Naive thymus-derived CD4-positive, alpha-beta T cell (primary cell): ENCODE measurements around the gene CDH6. TPM values are rescaled to one million over a fixed set of nuclear protein-coding genes. Genes with fewer than 3 reads are reported as not detected.

Experiments
- ATAC-seq: fragments of 150-1000 bp; cut with Tn5 transposase; 2 replicates; pipeline ENCODE4 v1.10.0; 2021; ENCODE audit warnings: mild to moderate bottlenecking, moderate library complexity
- CTCF ChIA-PET: fragments of 350-600 bp; sonication (Branson Sonifier 250); formaldehyde crosslinking; loops from one replicate; lab custom pipeline; 2021; ENCODE audit warnings: antibody characterized with exemption; lab: Charles Lee
- POLR2A ChIA-PET: fragments of 350-600 bp; sonication (Branson Sonifier 250); formaldehyde crosslinking; loops from one replicate; lab custom pipeline; 2021; ENCODE audit warnings: antibody characterized with exemption, inconsistent platforms; lab: Charles Lee
- DNase-seq, 9 donors: peaks; one replicate each; pipeline versions ENCODE4 v3.0.0 to v3.0.0-alpha.2; 2020 to 2022; ENCODE audit warnings: mixed read lengths in 1 of 9
- H3K27ac ChIP-seq: one replicate; pipeline ENCODE4 v1.7.0; 2013; ENCODE audit warnings: mild to moderate bottlenecking, low read depth, low read length, moderate library complexity
- H3K27me3 ChIP-seq, 2 donors: one replicate each; pipeline ENCODE4 v1.7.0; 2013; ENCODE audit warnings: low read length in 2 of 2, mild to moderate bottlenecking in 2 of 2, moderate library complexity in 2 of 2; ENCODE audit not compliant: control insufficient read depth in 2 of 2, insufficient read depth in 2 of 2
- H3K36me3 ChIP-seq, 3 experiments: 1 replicate in 2 of 3; 2 replicates in 1 of 3; pipeline ENCODE4 v1.7.0; 2013; ENCODE audit warnings: low read length in 3 of 3, mild to moderate bottlenecking in 3 of 3, moderate library complexity in 1 of 3; ENCODE audit not compliant: insufficient read depth in 3 of 3, control insufficient read depth in 2 of 3
- H3K4me1 ChIP-seq, 2 donors: one replicate each; pipeline ENCODE4 v1.7.0; 2013; ENCODE audit warnings: low read length in 2 of 2, mild to moderate bottlenecking in 2 of 2, moderate library complexity in 1 of 2; ENCODE audit not compliant: control insufficient read depth in 2 of 2, insufficient read depth in 2 of 2
- H3K4me3 ChIP-seq: 2 replicates; pipeline ENCODE4 v1.7.0; 2013; ENCODE audit warnings: mild to moderate bottlenecking, low read length
- H3K9me3 ChIP-seq, 3 experiments: 1 replicate in 2 of 3; 2 replicates in 1 of 3; pipeline ENCODE4 v1.7.0; 2013; ENCODE audit warnings: low read length in 3 of 3; ENCODE audit not compliant: control insufficient read depth in 2 of 3
- H3K27ac Mint-ChIP-seq, 9 donors: one replicate each; pipeline ENCODE4 v1.8.0; 2020 to 2022; ENCODE audit warnings: mixed read lengths in 9 of 9, mild to moderate bottlenecking in 8 of 9, moderate library complexity in 5 of 9, inconsistent platforms in 2 of 9
- H3K27me3 Mint-ChIP-seq, 5 donors: one replicate each; pipeline ENCODE4 v1.8.0; 2021 to 2022; ENCODE audit warnings: mixed read lengths in 5 of 5, mild to moderate bottlenecking in 1 of 5
- H3K36me3 Mint-ChIP-seq, 5 donors: one replicate each; pipeline ENCODE4 v1.8.0; 2020 to 2022; ENCODE audit warnings: mixed read lengths in 5 of 5, mild to moderate bottlenecking in 3 of 5, inconsistent platforms in 1 of 5
- H3K4me1 Mint-ChIP-seq, 7 donors: one replicate each; pipeline ENCODE4 v1.8.0; 2020 to 2022; ENCODE audit warnings: mixed read lengths in 7 of 7, mild to moderate bottlenecking in 3 of 7, inconsistent platforms in 1 of 7
- H3K4me3 Mint-ChIP-seq, 10 donors: one replicate each; pipeline ENCODE4 v1.8.0; 2020 to 2022; ENCODE audit warnings: mild to moderate bottlenecking in 10 of 10, mixed read lengths in 10 of 10, moderate library complexity in 6 of 10, inconsistent platforms in 2 of 10
- H3K9me3 Mint-ChIP-seq, 11 donors: one replicate each; pipeline ENCODE4 v1.8.0; 2020 to 2022; ENCODE audit warnings: mixed read lengths in 11 of 11, mild to moderate bottlenecking in 4 of 11, inconsistent platforms in 1 of 11, moderate library complexity in 1 of 11
- intact Hi-C, 2 donors: fragments of 100-400 bp; cut with micrococcal nuclease; formaldehyde crosslinking; loops; one replicate each; pipeline ENCODE4 v1.15.1; 2023
- polyA plus RNA-seq, 2 donors: library from polyadenylated mRNA; unstranded; fragments of 300-500 nt; fragmentation: Illumina TruSeq; gene quantifications; one replicate each; pipeline ENCODE4 v1.2.3, GENCODE V29; 2021
- total RNA-seq, 6 experiments: library from RNA in 5 of 6; stranded (reverse) in 5 of 6; gene quantifications; 1 replicate in 5 of 6; 2 replicates in 1 of 6; pipeline ENCODE4 v1.2.3 and lab custom pipeline; 2021 to 2026

CDH6 gene
- total and polyA plus RNA-seq, 7 experiments from 2014 or later: not detected

DNA sequence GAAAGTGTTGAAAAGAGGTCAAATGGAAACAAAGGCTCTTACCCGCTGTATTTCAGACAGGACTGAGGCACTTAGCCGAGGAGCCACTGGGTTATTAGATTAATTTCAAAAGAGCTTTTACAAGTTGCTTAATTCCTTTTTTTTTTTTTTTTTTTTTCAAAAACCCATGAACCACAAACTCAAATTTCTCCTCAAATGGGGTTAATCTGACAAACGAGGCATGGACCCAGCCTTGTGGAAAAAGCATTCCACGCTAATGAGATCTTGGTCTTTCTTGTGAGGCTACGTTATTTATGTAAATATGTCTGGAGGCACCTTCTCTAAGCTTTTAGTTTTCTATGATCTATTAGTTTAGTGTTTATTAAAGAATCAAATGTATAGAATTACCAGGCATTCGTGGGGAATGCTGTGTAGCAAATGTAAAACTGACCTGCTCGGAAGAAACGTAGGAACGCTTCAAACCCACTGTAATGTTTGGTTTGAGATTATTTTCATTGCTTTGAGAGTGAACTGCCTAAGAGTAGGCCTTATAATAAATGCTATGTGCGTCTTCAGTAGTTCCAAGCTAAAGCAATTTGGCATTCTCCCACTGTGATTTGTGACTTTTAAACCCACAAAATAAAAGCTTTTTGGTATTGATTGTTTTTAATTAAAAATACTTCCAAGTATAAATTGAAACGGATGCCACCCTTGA, 134.7 kb downstream of the CDH6 start:
- Mint-ChIP-seq H3K27me3 (peaks cover 0 to 14% (median 0%) of the 10 kb centered on the region in 5 donors), H3K4me1 (no peaks in the 10 kb centered on the region), H3K9me3 (no peaks in the 10 kb centered on the region), H3K27ac (no peak overlapping the region), H3K4me3 (no peak overlapping the region), H3K36me3 (no peaks in the 10 kb centered on the region)
- Histone ChIP-seq H3K4me3 (no peak overlapping the region), H3K4me1 (no peaks in the 10 kb centered on the region), H3K27ac (no peak overlapping the region), H3K9me3 (no peaks in the 10 kb centered on the region), H3K36me3 (no peaks in the 10 kb centered on the region), H3K27me3 (no peaks in the 10 kb centered on the region)
- intact Hi-C loops: no loop called here
- CTCF ChIA-PET: no interaction called here
- DNase-seq: no peak
- POLR2A ChIA-PET: no interaction called here
- ATAC-seq: no peak

DNA sequence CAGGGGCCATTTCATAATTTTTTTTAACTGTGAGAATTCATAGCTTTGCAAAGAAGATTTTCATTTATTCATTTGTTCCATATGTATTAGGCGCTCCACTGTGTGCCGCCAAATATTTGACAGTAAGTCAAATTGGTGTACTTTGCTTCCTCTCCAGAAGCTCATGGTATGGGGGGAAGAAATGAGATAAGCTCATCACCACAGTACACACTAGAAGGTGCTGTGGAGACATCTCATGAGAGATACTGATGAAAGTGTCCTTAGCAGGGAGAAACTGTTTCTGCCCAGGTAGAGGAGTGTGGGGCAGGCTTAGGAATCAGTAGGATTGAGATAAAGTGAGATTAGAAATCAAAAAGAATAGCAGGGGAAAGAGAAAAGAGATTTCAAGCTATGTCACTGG, 136.2 kb downstream of the CDH6 start:
- H3K9me3 Mint-ChIP-seq: no peaks in the 10 kb centered on the region
- Histone ChIP-seq H3K4me1 (no peaks in the 10 kb centered on the region), H3K27ac (no peak overlapping the region), H3K9me3 (no peaks in the 10 kb centered on the region), H3K36me3 (no peaks in the 10 kb centered on the region), H3K27me3 (no peaks in the 10 kb centered on the region), H3K4me3 (no peak overlapping the region)
- H3K27me3 Mint-ChIP-seq: peaks cover 0 to 11% (median 0%) of the 10 kb centered on the region in 5 donors
- H3K4me3 Mint-ChIP-seq: no peak overlapping the region
- CTCF ChIA-PET: interaction anchor here (0.7 kb wide), 1 partner anchor 690 kb away, joined by 3 read pairs; no protein-coding TSS in a partner anchor
- no peaks in the 10 kb centered on the region for H3K36me3 Mint-ChIP-seq
- H3K4me1 Mint-ChIP-seq: no peaks in the 10 kb centered on the region
- DNase-seq (no peak), ATAC-seq (no peak)
- no peak overlapping the region for H3K27ac Mint-ChIP-seq
- POLR2A ChIA-PET: interaction anchor here (0.7 kb wide), 1 partner anchor 217 kb away, joined by 4 read pairs; no protein-coding TSS in a partner anchor
- intact Hi-C loops: no loop called here

DNA sequence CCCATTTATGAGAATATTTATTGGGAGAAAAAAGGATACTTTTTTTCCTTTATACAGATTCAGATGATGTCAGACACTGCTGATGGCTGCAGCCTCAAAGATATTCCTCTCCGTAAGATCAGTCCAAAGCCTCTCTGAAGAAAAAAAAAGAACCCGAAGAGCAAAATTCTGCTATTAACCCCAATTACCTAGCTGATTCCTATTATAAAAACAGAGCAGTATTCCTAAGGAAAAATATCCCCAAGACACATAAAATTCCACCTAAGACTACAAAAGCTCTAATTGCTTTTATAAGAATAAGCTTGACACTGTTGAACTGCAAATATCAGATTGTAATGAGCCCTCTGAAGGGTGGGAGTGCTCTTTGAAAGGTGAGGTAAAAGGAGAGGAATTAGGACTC, 138.7 kb downstream of the CDH6 start:
- no peak overlapping the region for H3K27ac ChIP-seq
- peaks cover 0 to 11% (median 0%) of the 10 kb centered on the region in 5 donors for H3K27me3 Mint-ChIP-seq
- no peaks in the 10 kb centered on the region for H3K4me1 Mint-ChIP-seq
- intact Hi-C loops: no loop called here
- H3K27me3 ChIP-seq: no peaks in the 10 kb centered on the region
- H3K4me3 ChIP-seq: no peak overlapping the region
- no peak overlapping the region for H3K27ac Mint-ChIP-seq
- no peak overlapping the region for H3K4me3 Mint-ChIP-seq
- ChIA-PET CTCF (no interaction called here), POLR2A (no interaction called here)
- DNase-seq: no peak
- H3K9me3 Mint-ChIP-seq: no peaks in the 10 kb centered on the region
- no peaks in the 10 kb centered on the region for H3K36me3 Mint-ChIP-seq
- no peaks in the 10 kb centered on the region for H3K36me3 ChIP-seq
- ATAC-seq: no peak
- H3K9me3 ChIP-seq: no peaks in the 10 kb centered on the region
- no peaks in the 10 kb centered on the region for H3K4me1 ChIP-seq

DNA sequence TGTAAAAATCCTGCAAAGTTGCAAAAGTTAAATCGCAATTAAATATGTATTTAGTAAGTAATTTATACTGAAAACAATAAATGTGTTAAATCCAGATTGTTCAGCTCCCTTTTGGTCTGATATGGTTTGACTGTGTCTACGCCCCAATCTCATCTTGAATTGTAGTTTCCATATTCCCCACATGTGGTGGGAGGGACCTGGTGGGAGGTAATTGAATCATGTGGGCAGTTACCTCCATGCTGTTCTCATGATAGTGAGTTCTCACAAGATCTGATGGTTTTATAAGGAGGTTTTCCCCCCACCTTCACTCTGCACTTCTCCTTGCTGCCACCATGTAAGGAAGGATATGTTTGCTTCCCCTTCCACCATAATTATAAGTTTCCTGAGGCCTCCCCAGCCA, 140.0 kb downstream of the CDH6 start:
- Histone ChIP-seq H3K27ac (no peak overlapping the region), H3K36me3 (no peaks in the 10 kb centered on the region), H3K4me3 (no peak overlapping the region), H3K9me3 (no peaks in the 10 kb centered on the region), H3K27me3 (no peaks in the 10 kb centered on the region), H3K4me1 (no peaks in the 10 kb centered on the region)
- H3K4me1 Mint-ChIP-seq: no peaks in the 10 kb centered on the region
- intact Hi-C loops: no loop called here
- DNase-seq (no peak), ATAC-seq (no peak)
- H3K27me3 Mint-ChIP-seq: peaks cover 0 to 16% (median 0%) of the 10 kb centered on the region in 5 donors
- no peak overlapping the region for H3K4me3 Mint-ChIP-seq
- ChIA-PET POLR2A (no interaction called here), CTCF (no interaction called here)
- no peak overlapping the region for H3K27ac Mint-ChIP-seq
- H3K36me3 Mint-ChIP-seq: no peaks in the 10 kb centered on the region
- H3K9me3 Mint-ChIP-seq: no peaks in the 10 kb centered on the region

DNA sequence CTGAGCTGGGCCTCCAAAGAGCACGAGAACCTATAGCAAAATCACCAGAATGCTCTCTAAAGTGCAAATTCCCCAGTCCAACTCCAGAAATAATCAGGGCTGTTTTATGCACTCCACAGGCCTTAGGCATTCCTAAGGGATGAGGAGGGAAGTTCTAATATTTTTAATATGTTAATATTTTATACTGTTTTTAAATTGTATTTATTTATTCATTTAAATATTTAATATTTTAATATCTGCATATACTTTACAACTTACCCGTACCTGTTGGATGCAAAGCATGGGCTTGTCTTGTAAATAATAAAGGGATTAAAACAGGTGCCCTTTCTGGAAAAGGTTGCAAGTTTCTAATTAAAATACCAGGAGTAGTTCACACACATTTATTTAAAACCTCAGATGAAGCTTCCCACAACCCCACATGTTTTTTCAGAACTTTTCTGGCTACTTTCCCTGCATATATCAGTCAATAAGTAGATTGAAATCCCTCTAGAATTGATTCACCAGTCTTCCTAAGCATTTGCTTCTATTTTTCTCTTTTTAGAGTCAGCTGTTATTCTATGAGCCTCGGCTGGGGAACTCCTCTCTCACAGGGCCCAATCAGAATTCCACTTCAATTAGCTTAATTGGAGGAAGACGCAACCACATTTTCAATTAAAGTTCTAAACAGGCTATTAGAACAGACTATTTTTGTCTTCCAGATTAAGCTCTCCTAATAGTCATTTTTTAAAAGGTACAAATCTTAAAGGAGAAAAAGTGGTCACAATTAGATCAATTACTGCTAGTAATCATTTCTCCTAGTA, 140.8 kb downstream of the CDH6 start:
- Mint-ChIP-seq H3K27ac (no peak overlapping the region), H3K4me1 (no peaks in the 10 kb centered on the region), H3K36me3 (no peaks in the 10 kb centered on the region), H3K4me3 (no peak overlapping the region), H3K27me3 (peaks cover 0 to 19% (median 0%) of the 10 kb centered on the region in 5 donors), H3K9me3 (peaks cover 0 to 1% (median 0%) of the 10 kb centered on the region in 11 donors)
- DNase-seq (no peak), ATAC-seq (no peak)
- H3K9me3 ChIP-seq: no peaks in the 10 kb centered on the region
- no peaks in the 10 kb centered on the region for H3K4me1 ChIP-seq
- ChIA-PET CTCF (no interaction called here), POLR2A (no interaction called here)
- no peaks in the 10 kb centered on the region for H3K27me3 ChIP-seq
- intact Hi-C loops: no loop called here
- no peak overlapping the region for H3K4me3 ChIP-seq
- no peak overlapping the region for H3K27ac ChIP-seq
- no peaks in the 10 kb centered on the region for H3K36me3 ChIP-seq

DNA sequence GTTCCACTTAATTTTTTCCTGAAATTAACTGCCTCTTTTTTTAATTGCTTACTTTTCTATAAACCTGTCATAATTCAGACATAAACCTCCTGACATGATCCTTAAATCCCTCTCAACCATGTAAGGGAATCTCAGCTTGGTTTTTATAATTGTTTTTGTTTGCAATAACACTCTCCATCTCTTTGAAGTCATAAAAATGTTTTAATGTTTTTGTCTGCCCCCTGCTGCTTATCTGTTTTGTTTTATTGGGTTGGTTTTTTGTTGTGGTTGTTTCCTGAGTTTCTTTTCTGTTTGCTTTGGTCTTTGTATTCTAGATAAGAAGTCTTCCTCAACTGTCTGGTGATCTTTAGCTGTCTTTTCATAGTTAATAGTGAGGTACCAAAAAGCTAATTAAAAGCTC, 142.0 kb downstream of the CDH6 start:
- Histone ChIP-seq H3K9me3 (no peaks in the 10 kb centered on the region), H3K4me1 (no peaks in the 10 kb centered on the region), H3K36me3 (no peaks in the 10 kb centered on the region), H3K4me3 (no peak overlapping the region), H3K27ac (no peak overlapping the region), H3K27me3 (no peaks in the 10 kb centered on the region)
- CTCF ChIA-PET: no interaction called here
- H3K27me3 Mint-ChIP-seq: peaks cover 0 to 14% (median 0%) of the 10 kb centered on the region in 5 donors
- H3K36me3 Mint-ChIP-seq: no peaks in the 10 kb centered on the region
- intact Hi-C loops: no loop called here
- H3K4me3 Mint-ChIP-seq: no peak overlapping the region
- POLR2A ChIA-PET: no interaction called here
- peaks cover 0 to 1% (median 0%) of the 10 kb centered on the region in 11 donors for H3K9me3 Mint-ChIP-seq
- no peaks in the 10 kb centered on the region for H3K4me1 Mint-ChIP-seq
- ATAC-seq (no peak), DNase-seq (no peak)
- H3K27ac Mint-ChIP-seq: no peak overlapping the region
